Measurements from ENCODE around the gene SLC13A4.

DNA sequence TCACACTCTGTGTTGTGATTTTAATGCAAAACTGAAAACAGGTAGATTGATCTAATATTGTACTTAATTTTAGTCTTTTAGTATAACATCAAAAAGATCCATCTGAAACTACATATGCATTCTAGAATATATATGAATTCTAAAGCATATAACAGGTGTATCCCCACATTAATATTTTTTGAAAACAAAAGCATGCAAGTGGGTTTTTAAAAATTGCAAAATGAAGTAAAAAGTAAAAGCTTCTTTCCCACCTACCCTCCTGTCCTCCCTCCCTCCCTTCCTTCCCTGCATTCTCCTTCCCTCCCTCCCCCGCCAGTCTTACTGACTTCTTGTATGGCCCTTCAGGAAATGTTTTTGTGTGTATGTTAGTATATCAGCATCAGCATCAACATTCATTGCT lies 80.2 kb downstream of the SLC13A4 start:
- no peak for TF ChIP-seq CTCF (IDR thresholded peaks at IDR 0.05; ENCODE audit: extremely low read depth in 1 of 2, insufficient read depth in 1 of 2, low read depth in 1 of 2, low read length in 2 of 2)
- TF ChIP-seq POLR2A (IDR thresholded peaks at IDR 0.05; ENCODE audit: low read depth, low read length): no peak
- no peak for TF ChIP-seq FOS (IDR thresholded peaks at IDR 0.05; ENCODE audit: borderline replicate concordance, insufficient read depth, low read length)
- no peak for TF ChIP-seq EZH2 (IDR thresholded peaks at IDR 0.05; ENCODE audit: borderline replicate concordance, low read depth, low read length, severe bottlenecking)
- no peak for TF ChIP-seq JUN (IDR thresholded peaks at IDR 0.05; ENCODE audit: borderline replicate concordance, insufficient read depth, insufficient read length, low read depth)
- no peak for TF ChIP-seq POLR2AphosphoS5 (IDR thresholded peaks at IDR 0.05; ENCODE audit: insufficient read depth, low read depth, low read length)
- TF ChIP-seq MAX (IDR thresholded peaks at IDR 0.05; ENCODE audit: insufficient read depth, insufficient read length): no peak
- no peak for TF ChIP-seq MYC (IDR thresholded peaks at IDR 0.05; ENCODE audit: low read depth, low read length)
- TF ChIP-seq GATA2 (IDR thresholded peaks at IDR 0.05; ENCODE audit: insufficient read depth, insufficient read length, low read depth, low read length): no peak
